Activated CD4-positive, alpha-beta T cell treated with anti-CD3 and anti-CD28 coated beads for 36 hours (primary cell): ENCODE measurements around the gene RAP1B. TPM values are rescaled to one million over a fixed set of nuclear protein-coding genes. Genes with fewer than 3 reads are reported as not detected.

Experiments
- ATAC-seq: fragments of 200-7000 bp; cut with Tn5 transposase; one replicate; pipeline ENCODE4 v1.10.0; 2021; ENCODE audit warnings: mild to moderate bottlenecking, moderate library complexity
- CTCF ChIA-PET: fragments of 350-600 bp; sonication (Branson Sonifier 250); formaldehyde crosslinking; loops from one replicate; lab custom pipeline; 2021; ENCODE audit warnings: antibody characterized with exemption; lab: Charles Lee
- POLR2A ChIA-PET: fragments of 350-600 bp; sonication (Branson Sonifier 250); formaldehyde crosslinking; loops from one replicate; lab custom pipeline; 2021; ENCODE audit warnings: antibody characterized with exemption, inconsistent platforms; lab: Charles Lee
- DNase-seq: peaks from one replicate; pipeline ENCODE4 v3.0.0-alpha.2; 2020
- H3K27ac Mint-ChIP-seq: one replicate; pipeline ENCODE4 v1.8.0; 2021; ENCODE audit warnings: mixed read lengths
- H3K27me3 Mint-ChIP-seq: one replicate; pipeline ENCODE4 v1.8.0; 2021; ENCODE audit warnings: mixed read lengths
- H3K36me3 Mint-ChIP-seq: one replicate; pipeline ENCODE4 v1.8.0; 2021; ENCODE audit warnings: low read depth, mixed read lengths
- H3K4me1 Mint-ChIP-seq: one replicate; pipeline ENCODE4 v1.8.0; 2021; ENCODE audit warnings: mixed read lengths
- H3K4me3 Mint-ChIP-seq: one replicate; pipeline ENCODE4 v1.8.0; 2021; ENCODE audit warnings: mild to moderate bottlenecking, moderate library complexity, mixed read lengths
- H3K9me3 Mint-ChIP-seq: one replicate; pipeline ENCODE4 v1.8.0; 2021; ENCODE audit warnings: low read depth, mixed read lengths
- intact Hi-C, 2 experiments: fragments of 100-400 bp; cut with DNase I in 1 of 2; cut with micrococcal nuclease in 1 of 2; formaldehyde crosslinking; loops; one replicate each; pipeline versions ENCODE4 v1.14.2 to v1.15.1; 2022 to 2024; cut with DNase I, micrococcal nuclease
- total RNA-seq, 2 experiments: library from RNA; stranded (reverse); gene quantifications; one replicate each; pipeline ENCODE4 v1.2.3, GENCODE V29; 2021

Gene RAP1B
- total RNA-seq, 2 experiments from 2014 or later, result 174 to 242 TPM

DNA sequence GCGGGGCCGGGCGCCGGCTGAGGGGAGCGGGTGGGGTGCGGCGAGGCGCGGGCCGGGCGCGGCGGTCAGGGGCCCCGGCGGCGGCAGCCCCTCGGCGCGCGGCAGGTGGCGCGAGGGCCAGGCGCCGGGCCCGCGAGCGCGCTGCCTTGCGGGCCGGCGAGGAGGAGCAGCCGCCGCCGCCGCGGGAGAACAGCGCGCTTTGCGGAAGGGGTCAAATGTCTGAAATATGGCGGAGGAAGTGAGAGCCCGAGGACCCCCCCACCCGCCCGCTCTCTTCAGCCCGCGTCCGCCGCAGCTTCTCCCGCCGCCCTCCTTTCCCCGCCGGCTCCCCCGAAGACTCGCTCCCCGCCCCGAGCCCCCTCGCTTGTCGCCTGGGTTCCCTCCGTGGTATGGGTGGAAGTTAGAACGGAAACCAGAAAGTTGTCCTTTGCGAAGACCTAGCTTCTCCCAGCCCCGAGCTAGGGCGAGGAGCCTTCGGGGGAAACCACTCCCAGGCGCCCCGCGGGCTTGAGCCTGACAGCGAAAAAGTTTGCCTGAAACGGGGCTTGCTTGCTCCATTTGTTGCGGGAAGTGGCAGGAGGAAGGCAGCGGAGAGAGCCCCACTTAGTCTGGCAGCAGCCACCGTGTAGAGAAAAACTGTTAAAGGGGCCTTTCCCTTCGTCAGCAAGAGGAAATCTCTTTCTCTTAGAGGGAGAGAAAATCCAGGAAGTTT lies 551 bp downstream of the RAP1B start:
- intact Hi-C loops, result loop anchor here (1.0 to 5.0 kb wide), 9 partner anchors 21 to 1344 kb away; partner anchors contain the start of genes MDM2 (in 2 of the 2), CAND1 (in 1 of the 2), NUP107 (in 1 of the 2) and SLC35E3 (in 1 of the 2)
- Mint-ChIP-seq H3K27ac (peak overlapping the region; percentile 92), H3K4me1 (peaks cover 43% of the 10 kb centered on the region), H3K9me3 (no peaks in the 10 kb centered on the region), H3K4me3 (peak overlapping the region; percentile 86), H3K36me3 (peaks cover 39% of the 10 kb centered on the region), H3K27me3 (no peaks in the 10 kb centered on the region)
- POLR2A ChIA-PET, result interaction anchor here (1.0 to 2.0 kb wide), 4 partner anchors 114 to 279 kb away, joined by 3 to 6 read pairs (median 4); partner anchors contain the start of gene MDM1
- ATAC-seq, result peak; percentile 2
- peak; percentile 65 for DNase-seq
- CTCF ChIA-PET, result interaction anchor here (0.8 kb wide), 2 partner anchors 15 to 76 kb away, joined by 3 to 4 read pairs; no protein-coding TSS in a partner anchor

DNA sequence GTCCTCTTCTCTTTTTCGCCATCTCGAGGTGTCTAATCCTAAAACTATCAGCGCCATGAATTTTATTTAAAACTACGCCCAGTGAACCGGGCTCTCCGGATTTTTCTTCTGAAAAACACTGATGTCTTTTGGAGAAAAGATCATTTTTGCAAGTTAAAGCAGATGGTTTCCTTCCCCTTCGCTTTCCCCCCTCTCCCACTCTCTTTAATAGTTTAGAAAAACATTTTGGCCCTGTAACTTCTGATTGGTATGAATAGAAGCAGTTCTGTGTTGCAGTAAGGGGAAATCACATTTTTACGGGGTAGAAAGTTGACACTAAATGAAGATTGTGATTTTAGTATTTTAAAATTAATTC lies 1.1 kb downstream of the RAP1B start:
- intact Hi-C loops, result loop anchor here (1.0 to 5.0 kb wide), 11 partner anchors 21 to 1344 kb away; partner anchors contain the start of genes MDM2 (in 2 of the 2), CAND1 (in 1 of the 2), NUP107 (in 1 of the 2) and SLC35E3 (in 1 of the 2)
- Mint-ChIP-seq H3K27me3 (no peaks in the 10 kb centered on the region), H3K4me3 (peak overlapping the region; percentile 86), H3K4me1 (peaks cover 48% of the 10 kb centered on the region), H3K36me3 (peaks cover 39% of the 10 kb centered on the region), H3K9me3 (no peaks in the 10 kb centered on the region), H3K27ac (peak overlapping the region; percentile 92)
- ATAC-seq (no peak), DNase-seq (no peak)
- ChIA-PET CTCF (interaction anchor here (2.4 kb wide), 1 partner anchor 25 kb away, joined by 8 read pairs; no protein-coding TSS in a partner anchor), POLR2A (interaction anchor here (1.0 to 2.0 kb wide), 3 partner anchors 15 to 280 kb away, joined by 4 to 6 read pairs (median 4); partner anchors contain the start of gene MDM1)

DNA sequence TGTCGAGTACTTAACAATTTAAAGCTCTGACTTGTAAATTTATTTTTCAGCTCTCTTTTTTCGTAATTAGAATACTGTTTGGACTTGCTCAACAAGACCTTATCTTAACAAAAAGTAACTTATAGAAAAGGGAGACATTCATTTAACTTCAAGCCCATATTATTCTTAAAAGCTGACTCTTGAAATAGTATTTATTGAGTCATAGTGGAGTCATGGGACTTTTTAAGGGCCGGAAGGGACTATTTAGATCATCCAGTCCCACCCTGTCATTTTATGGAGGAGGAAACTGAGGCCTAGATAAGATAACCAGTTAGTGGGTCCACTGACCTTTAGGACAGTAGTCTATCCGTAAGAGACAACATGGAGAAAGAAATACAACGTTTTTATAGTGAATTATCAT lies 1.5 kb downstream of the RAP1B start:
- H3K27ac Mint-ChIP-seq, result peak overlapping the region; percentile 92
- CTCF ChIA-PET, result interaction anchor here (0.9 to 2.4 kb wide), 4 partner anchors 20 to 161 kb away, joined by 3 to 8 read pairs (median 5); no protein-coding TSS in a partner anchor
- H3K27me3 Mint-ChIP-seq, result no peaks in the 10 kb centered on the region
- H3K9me3 Mint-ChIP-seq, result no peaks in the 10 kb centered on the region
- DNase-seq, result no peak
- H3K36me3 Mint-ChIP-seq, result peaks cover 39% of the 10 kb centered on the region
- POLR2A ChIA-PET, result interaction anchor here (1.0 to 2.0 kb wide), 6 partner anchors 16 to 280 kb away, joined by 3 to 6 read pairs (median 4); partner anchors contain the start of gene MDM1
- ATAC-seq, result no peak
- H3K4me3 Mint-ChIP-seq, result peak overlapping the region; percentile 86
- peaks cover 51% of the 10 kb centered on the region for H3K4me1 Mint-ChIP-seq
- intact Hi-C loops, result loop anchor here (2.0 to 5.0 kb wide), 6 partner anchors 35 to 1345 kb away; partner anchors contain the start of gene CAND1 (in 1 of the 2)

DNA sequence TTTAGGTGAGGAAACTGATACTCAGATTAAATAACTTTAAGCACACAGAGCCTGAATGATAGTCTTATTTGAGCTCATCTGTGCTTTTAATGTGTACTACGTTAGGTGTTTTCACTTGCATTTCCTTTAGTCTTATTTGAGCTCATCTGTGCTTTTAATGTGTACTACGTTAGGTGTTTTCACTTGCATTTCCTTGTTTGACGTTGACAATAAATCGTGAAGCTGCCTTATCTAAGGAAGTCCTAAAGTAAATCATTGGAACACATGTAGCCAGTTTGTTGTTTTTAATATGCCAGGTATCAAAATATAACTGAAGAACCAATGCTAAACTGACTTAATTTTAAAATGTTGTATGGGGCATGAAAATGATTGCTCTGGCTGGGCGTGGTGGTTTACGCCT lies 2.0 kb downstream of the RAP1B start:
- DNase-seq, result no peak
- peaks cover 41% of the 10 kb centered on the region for H3K36me3 Mint-ChIP-seq
- POLR2A ChIA-PET, result interaction anchor here (1.0 to 2.0 kb wide), 7 partner anchors 16 to 281 kb away, joined by 3 to 6 read pairs (median 4); partner anchors contain the start of gene MDM1

DNA sequence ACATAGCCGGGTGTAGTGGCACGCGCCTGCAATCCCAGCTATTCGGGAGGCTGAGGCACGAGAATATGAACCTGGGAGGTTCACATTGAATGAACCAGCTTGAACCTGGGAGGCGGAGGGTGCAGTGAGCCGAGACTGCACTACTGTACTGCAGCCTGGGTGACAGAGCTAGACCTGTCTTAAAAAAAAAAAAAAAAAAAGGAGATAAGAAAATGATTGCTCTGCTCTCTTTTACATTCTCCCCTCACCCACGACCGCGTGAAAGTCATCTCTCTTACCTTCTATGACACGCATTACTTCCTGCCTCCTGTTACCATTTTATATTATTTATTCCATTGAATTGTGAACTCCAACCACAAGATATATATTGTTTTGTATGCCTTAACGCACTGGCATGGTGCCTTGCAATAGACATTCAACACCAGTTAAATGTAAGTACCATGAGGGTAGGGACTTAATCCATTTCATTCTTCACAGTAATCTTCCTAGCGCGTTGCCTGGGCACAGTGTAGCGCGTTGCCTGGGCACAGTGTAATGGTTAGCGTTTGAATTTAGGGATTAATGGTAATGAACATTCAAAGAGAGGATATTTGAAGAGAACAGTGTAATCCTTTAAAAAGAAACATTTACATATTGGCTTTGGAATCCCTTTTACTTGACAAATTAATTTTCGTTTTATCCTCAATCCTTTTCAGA lies 2.7 kb downstream of the RAP1B start:
- ATAC-seq (peak; percentile 16), DNase-seq (peak; percentile 69)
- Mint-ChIP-seq H3K9me3 (no peaks in the 10 kb centered on the region), H3K27ac (peak overlapping the region; percentile 92), H3K4me3 (peak overlapping the region; percentile 86), H3K4me1 (peaks cover 54% of the 10 kb centered on the region), H3K27me3 (no peaks in the 10 kb centered on the region), H3K36me3 (peaks cover 42% of the 10 kb centered on the region)
- ChIA-PET POLR2A (interaction anchor here (1.0 to 2.0 kb wide), 6 partner anchors 17 to 281 kb away, joined by 3 to 6 read pairs (median 4); partner anchors contain the start of gene MDM1), CTCF (interaction anchor here (0.6 to 2.4 kb wide), 7 partner anchors 20 to 296 kb away, joined by 3 to 8 read pairs (median 4); no protein-coding TSS in a partner anchor)
- intact Hi-C loops, result loop anchor here (1.0 to 5.0 kb wide), 7 partner anchors 34 to 1346 kb away; partner anchors contain the start of gene CAND1 (in 1 of the 2)

More for the DNA sequence above, 2.0 kb downstream of the RAP1B start:
- Mint-ChIP-seq H3K27ac (peak overlapping the region; percentile 92), H3K9me3 (no peaks in the 10 kb centered on the region), H3K4me1 (peaks cover 55% of the 10 kb centered on the region), H3K27me3 (no peaks in the 10 kb centered on the region), H3K4me3 (peak overlapping the region; percentile 86)
- CTCF ChIA-PET, result interaction anchor here (0.9 to 2.4 kb wide), 6 partner anchors 21 to 295 kb away, joined by 3 to 8 read pairs (median 4); no protein-coding TSS in a partner anchor
- peak; percentile 21 for ATAC-seq
- intact Hi-C loops, result loop anchor here (1.0 to 5.0 kb wide), 7 partner anchors 35 to 1345 kb away; partner anchors contain the start of gene CAND1 (in 1 of the 2)

DNA sequence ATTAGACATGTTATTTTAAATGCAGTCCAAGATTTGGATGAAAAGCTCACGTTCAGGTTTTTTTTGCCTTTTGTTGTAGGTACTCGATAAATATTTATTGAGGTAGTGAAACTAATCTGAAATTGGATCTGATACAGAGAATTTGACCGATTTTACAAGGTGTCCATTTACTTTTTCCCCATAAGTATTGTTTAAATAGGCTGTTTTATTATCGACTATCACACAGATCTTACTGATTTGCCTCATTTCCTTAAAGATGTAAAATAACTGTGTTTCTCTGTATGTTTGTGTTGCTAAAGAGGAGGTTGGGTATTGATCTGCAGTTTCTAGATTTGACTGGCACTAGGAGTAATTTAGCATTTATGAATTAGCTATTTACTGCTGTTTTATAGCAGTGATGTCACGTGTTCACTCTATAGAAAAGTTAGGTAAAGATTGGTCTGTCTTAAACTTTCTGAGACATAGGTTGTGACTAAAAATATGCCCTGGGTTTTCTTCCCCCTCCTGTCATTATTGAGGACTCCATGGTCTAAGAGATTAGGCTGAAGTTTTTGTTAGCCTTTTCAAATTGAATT lies 3.5 kb downstream of the RAP1B start:
- H3K4me3 Mint-ChIP-seq, result peak overlapping the region; percentile 86
- DNase-seq (no peak), ATAC-seq (no peak)
- H3K36me3 Mint-ChIP-seq, result peaks cover 42% of the 10 kb centered on the region
- CTCF ChIA-PET, result interaction anchor here (0.6 to 2.4 kb wide), 5 partner anchors 19 to 131 kb away, joined by 3 to 8 read pairs (median 4); no protein-coding TSS in a partner anchor
- peaks cover 62% of the 10 kb centered on the region for H3K4me1 Mint-ChIP-seq
- H3K27me3 Mint-ChIP-seq, result no peaks in the 10 kb centered on the region
- H3K9me3 Mint-ChIP-seq, result no peaks in the 10 kb centered on the region
- POLR2A ChIA-PET, result no interaction called here
- peak overlapping the region; percentile 89 for H3K27ac Mint-ChIP-seq
- intact Hi-C loops, result loop anchor here (1.0 to 5.0 kb wide), 5 partner anchors 33 to 1347 kb away; partner anchors contain the start of gene CAND1 (in 1 of the 2)

DNA sequence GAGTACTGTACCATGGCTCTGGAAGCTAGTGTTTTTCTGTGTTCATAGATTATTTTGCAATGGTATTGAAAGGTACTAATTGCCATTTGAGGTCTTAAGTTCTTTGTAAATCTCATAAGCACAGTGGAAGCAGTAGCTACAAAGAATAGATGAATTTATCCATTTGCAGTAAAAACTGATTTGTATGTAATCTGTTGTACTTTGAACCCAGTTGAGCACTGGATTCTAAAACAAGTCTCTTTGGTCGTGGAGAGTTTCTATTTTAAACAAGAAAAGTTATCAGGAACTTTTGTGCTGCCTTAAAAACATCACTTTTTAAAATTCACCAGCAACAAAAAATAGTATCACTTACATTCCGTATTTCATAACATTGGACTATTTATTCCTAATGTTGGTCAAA lies 4.1 kb downstream of the RAP1B start:
- Mint-ChIP-seq H3K27me3 (no peaks in the 10 kb centered on the region), H3K9me3 (no peaks in the 10 kb centered on the region), H3K4me3 (peak overlapping the region; percentile 86), H3K4me1 (peaks cover 66% of the 10 kb centered on the region), H3K36me3 (peaks cover 42% of the 10 kb centered on the region), H3K27ac (peak overlapping the region; percentile 89)
- no peak for DNase-seq
- intact Hi-C loops, result loop anchor here (1.0 to 5.0 kb wide), 5 partner anchors 33 to 1347 kb away; partner anchors contain the start of gene CAND1 (in 1 of the 2)
- ATAC-seq, result no peak
- POLR2A ChIA-PET, result no interaction called here
- CTCF ChIA-PET, result interaction anchor here (0.6 kb wide), 1 partner anchor 132 kb away, joined by 3 read pairs; no protein-coding TSS in a partner anchor

DNA sequence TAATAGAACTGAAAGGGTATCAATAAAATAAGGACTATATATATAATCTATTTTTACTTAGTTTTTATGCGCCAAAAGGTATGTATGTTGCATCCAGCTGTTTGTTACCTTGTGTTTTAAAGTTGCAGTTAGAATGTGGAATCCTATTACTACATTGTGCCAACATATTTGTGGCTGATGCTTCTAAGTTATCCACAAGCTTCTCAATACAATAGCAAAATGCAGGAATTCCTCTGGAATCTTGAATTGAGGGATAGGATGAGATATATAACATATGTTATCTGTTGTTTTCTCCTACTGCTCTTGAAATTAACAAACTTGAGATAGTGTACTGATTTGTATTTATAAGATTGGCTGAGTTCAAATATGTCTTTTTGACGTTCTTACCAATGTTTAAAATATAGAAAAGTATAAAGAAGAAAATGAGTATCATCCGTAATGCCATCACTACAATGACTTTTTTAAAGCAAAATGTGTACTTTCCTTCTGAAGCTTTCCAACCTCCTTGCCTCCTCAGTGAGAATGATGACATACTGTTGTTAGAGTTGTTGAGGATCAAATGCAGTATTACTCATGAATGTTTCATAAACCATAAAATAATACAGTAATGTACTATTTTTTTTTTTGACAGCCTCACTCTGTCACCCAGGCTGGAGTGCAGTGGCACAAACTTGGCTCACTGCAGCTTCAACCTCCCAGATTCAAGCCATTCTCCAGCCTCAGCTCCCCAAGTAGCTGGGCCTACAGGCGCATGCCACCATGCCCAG lies 6.6 kb downstream of the RAP1B start:
- peak; percentile 57 for ATAC-seq
- peaks cover 48% of the 10 kb centered on the region for H3K36me3 Mint-ChIP-seq
- POLR2A ChIA-PET, result interaction anchor here (0.6 to 1.3 kb wide), 5 partner anchors 14 to 68 kb away, joined by 3 to 5 read pairs (median 3); no protein-coding TSS in a partner anchor

DNA sequence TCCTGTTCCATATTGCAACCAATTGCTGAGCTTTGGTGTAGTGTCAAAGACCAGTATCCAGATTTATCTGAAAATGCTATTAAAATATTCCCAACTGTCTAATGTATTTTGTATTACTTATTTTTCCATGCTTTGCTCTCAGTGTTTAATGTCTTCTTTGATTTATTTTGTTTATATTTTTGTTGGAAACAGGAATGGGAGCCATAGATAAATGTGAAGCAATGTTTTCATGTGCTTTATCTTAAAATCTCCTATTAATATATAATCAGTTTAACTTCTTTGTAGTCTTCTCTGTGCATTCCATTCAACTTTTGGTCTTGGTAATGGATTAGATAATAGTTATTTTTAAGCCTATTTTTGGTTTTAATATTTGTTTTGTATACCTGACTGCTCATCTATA lies 8.8 kb downstream of the RAP1B start:
- intact Hi-C loops, result no loop called here
- H3K27me3 Mint-ChIP-seq, result no peaks in the 10 kb centered on the region
- ATAC-seq (no peak), DNase-seq (no peak)
- CTCF ChIA-PET, result interaction anchor here (0.8 to 1.0 kb wide), 2 partner anchors 62 to 138 kb away, joined by 3 read pairs; no protein-coding TSS in a partner anchor
- peaks cover 88% of the 10 kb centered on the region for H3K4me1 Mint-ChIP-seq
- no peak overlapping the region for H3K27ac Mint-ChIP-seq
- H3K4me3 Mint-ChIP-seq, result no peak overlapping the region
- H3K36me3 Mint-ChIP-seq, result peaks cover 42% of the 10 kb centered on the region
- POLR2A ChIA-PET, result no interaction called here
- H3K9me3 Mint-ChIP-seq, result no peaks in the 10 kb centered on the region

More for the DNA sequence above, 6.6 kb downstream of the RAP1B start:
- intact Hi-C loops, result no loop called here
- H3K4me3 Mint-ChIP-seq, result peak overlapping the region; percentile 17
- H3K9me3 Mint-ChIP-seq, result no peaks in the 10 kb centered on the region
- CTCF ChIA-PET, result interaction anchor here (1.1 to 1.7 kb wide), 5 partner anchors 10 to 257 kb away, joined by 3 to 9 read pairs (median 4); no protein-coding TSS in a partner anchor
- peak overlapping the region; percentile 73 for H3K27ac Mint-ChIP-seq
- peaks cover 87% of the 10 kb centered on the region for H3K4me1 Mint-ChIP-seq
- H3K27me3 Mint-ChIP-seq, result no peaks in the 10 kb centered on the region
- no peak for DNase-seq
